Mesothelial cell of epicardium (in vitro differentiated cells): ENCODE data around the gene KRTAP10-3. TPM values are rescaled to one million over a fixed set of nuclear protein-coding genes. Genes with fewer than 3 reads are reported as not detected.

ENCODE experiments used
- DNase-seq, 2 experiments: peaks; one replicate each; pipeline ENCODE4 v3.0.0; 2021; ENCODE audit warnings: low spot score in 2 of 2; ENCODE audit not compliant: unreplicated experiment in 2 of 2
- H3K27ac Mint-ChIP-seq: 2 replicates; pipeline ENCODE4 v1.8.0; 2021; ENCODE audit warnings: mixed read lengths
- H3K27me3 Mint-ChIP-seq: 2 replicates; pipeline ENCODE4 v1.8.0; 2021; ENCODE audit warnings: low read depth, mixed read lengths
- H3K36me3 Mint-ChIP-seq: 2 replicates; pipeline ENCODE4 v1.8.0; 2021; ENCODE audit warnings: mixed read lengths
- H3K4me1 Mint-ChIP-seq: 2 replicates; pipeline ENCODE4 v1.8.0; 2021; ENCODE audit warnings: mixed read lengths
- H3K4me3 Mint-ChIP-seq: 2 replicates; pipeline ENCODE4 v1.8.0; 2021; ENCODE audit warnings: mild to moderate bottlenecking, moderate library complexity, mixed read lengths
- H3K9me3 Mint-ChIP-seq: 2 replicates; pipeline ENCODE4 v1.8.0; 2021; ENCODE audit warnings: mixed read lengths
- CTCF ChIP-seq: fragments of 200-600 bp; sonication (generic); IDR thresholded peaks from one replicate; pipeline ENCODE4 v1.5.0; 2021; ENCODE audit warnings: antibody characterized with exemption; ENCODE audit not compliant: unreplicated experiment
- total RNA-seq: library from RNA; stranded (reverse); gene quantifications from 3 replicates; pipeline ENCODE4 v1.2.1, GENCODE V29; 2021

KRTAP10-3 gene
- total RNA-seq, 1 donor from 2014 or later = not detected

GRCh38 chr21:44518686-44519085 lies 39.9 kb downstream of the KRTAP10-3 start:
- Mint-ChIP-seq H3K27me3 (no peaks in the 10 kb centered on the region), H3K4me3 (no peak overlapping the region), H3K27ac (no peak overlapping the region), H3K9me3 (no peaks in the 10 kb centered on the region), H3K36me3 (peaks cover 4% of the 10 kb centered on the region), H3K4me1 (peaks cover 2% of the 10 kb centered on the region)
- no peak for DNase-seq
- no peak for TF ChIP-seq CTCF

- no peaks in the 10 kb centered on the region for H3K9me3 Mint-ChIP-seq
- no peaks in the 10 kb centered on the region for H3K27me3 Mint-ChIP-seq
- peaks cover 2% of the 10 kb centered on the region for H3K4me1 Mint-ChIP-seq
- H3K27ac Mint-ChIP-seq = no peak overlapping the region
- no peak for TF ChIP-seq CTCF
- no peak overlapping the region for H3K4me3 Mint-ChIP-seq
- H3K36me3 Mint-ChIP-seq = peaks cover 4% of the 10 kb centered on the region
- no peak for DNase-seq
Measured at GRCh38 chr21:44517175-44517899, 41.3 kb downstream of the KRTAP10-3 start.

- H3K36me3 Mint-ChIP-seq = peaks cover 4% of the 10 kb centered on the region
- H3K27me3 Mint-ChIP-seq = no peaks in the 10 kb centered on the region
- H3K4me3 Mint-ChIP-seq = no peak overlapping the region
- TF ChIP-seq CTCF = no peak
- peaks cover 2% of the 10 kb centered on the region for H3K4me1 Mint-ChIP-seq
- no peaks in the 10 kb centered on the region for H3K9me3 Mint-ChIP-seq
- DNase-seq = no peak
- H3K27ac Mint-ChIP-seq = no peak overlapping the region
Measured at GRCh38 chr21:44516828-44517174, 41.8 kb downstream of the KRTAP10-3 start.

GRCh38 chr21:44516342-44516741 lies 42.3 kb downstream of the KRTAP10-3 start:
- Mint-ChIP-seq H3K36me3 (peaks cover 4% of the 10 kb centered on the region), H3K27me3 (no peaks in the 10 kb centered on the region), H3K4me1 (peaks cover 2% of the 10 kb centered on the region), H3K27ac (no peak overlapping the region), H3K9me3 (no peaks in the 10 kb centered on the region), H3K4me3 (no peak overlapping the region)
- DNase-seq = no peak
- no peak for TF ChIP-seq CTCF

GRCh38 chr21:44515359-44516165 lies 43.0 kb downstream of the KRTAP10-3 start:
- no peak for TF ChIP-seq CTCF
- DNase-seq = no peak
- Mint-ChIP-seq H3K4me3 (no peak overlapping the region), H3K9me3 (no peaks in the 10 kb centered on the region), H3K27me3 (no peaks in the 10 kb centered on the region), H3K27ac (no peak overlapping the region), H3K36me3 (peaks cover 4% of the 10 kb centered on the region), H3K4me1 (peaks cover 2% of the 10 kb centered on the region)
